Hepatocyte (in vitro differentiated cells): ENCODE data around the gene PTPRE.

Experiments
- CTCF ChIP-seq: fragments of 200-600 bp; sonication (generic); IDR thresholded peaks from 2 replicates; pipeline ENCODE4 v1.5.1; 2016; ENCODE audit warnings: antibody characterized with exemption, mild to moderate bottlenecking; ENCODE audit not compliant: poor library complexity
- EZH2 ChIP-seq: fragments of 200-600 bp; sonication (generic); IDR thresholded peaks from 2 replicates; pipeline ENCODE4 v1.6.1; 2016; ENCODE audit warnings: antibody characterized with exemption, mild to moderate bottlenecking, borderline replicate concordance

GRCh38 chr10:128044186-128044585 lies 137.3 kb downstream of the PTPRE start:
- TF ChIP-seq EZH2 (no peak), CTCF (no peak)
